BJ (cell line): Measurements from ENCODE around the gene SEMA3D. TPM values are rescaled to one million over a fixed set of nuclear protein-coding genes. Genes with fewer than 3 reads are reported as not detected.

Experiments used
- CTCF ChIA-PET: fragments of 350-600 bp; formaldehyde crosslinking; extraction: SDS; loops from one replicate; lab custom pipeline; 2021; ENCODE audit warnings: antibody characterized with exemption, inconsistent platforms; lab: Yijun Ruan, JAX
- POLR2A ChIA-PET: fragments of 300-600 bp; sonication (Branson Sonifier 250); formaldehyde crosslinking; extraction: SDS; loops from one replicate; lab custom pipeline; 2021; ENCODE audit warnings: antibody characterized with exemption; lab: Charles Lee
- DNase-seq: peaks from one replicate; pipeline ENCODE4 v3.0.0-alpha.2; 2011; ENCODE audit warnings: low read depth
- H3K27me3 ChIP-seq: 2 replicates; pipeline ENCODE4 v1.6.0; 2011; ENCODE audit warnings: low read length; ENCODE audit not compliant: control insufficient read depth, insufficient read depth
- H3K36me3 ChIP-seq: 2 replicates; pipeline ENCODE4 v1.5.1; 2011; ENCODE audit warnings: low read length; ENCODE audit not compliant: control insufficient read depth, insufficient read depth
- H3K4me3 ChIP-seq: 2 replicates; pipeline ENCODE4 v1.5.1; 2011; ENCODE audit warnings: low read depth, mild to moderate bottlenecking, control low read depth, low read length
- CTCF ChIP-seq: IDR thresholded peaks from 2 replicates; pipeline ENCODE4 v1.5.1; 2011; ENCODE audit warnings: low read depth, mild to moderate bottlenecking, control low read depth, inconsistent platforms, low read length, moderate library complexity; ENCODE audit not compliant: insufficient read depth
- polyA plus RNA-seq: library from polyadenylated mRNA; depleted of rRNA; stranded (reverse); fragments of >200 nt; gene quantifications from 2 replicates; pipeline ENCODE4 v1.2.3, GENCODE V29; 2011

SEMA3D gene
- polyA plus RNA-seq, 1 experiment, result 19.9 TPM

- ChIA-PET POLR2A (interaction anchor here (0.6 kb wide), 1 partner anchor 11 kb away, joined by 3 read pairs; no protein-coding TSS in a partner anchor), CTCF (no interaction called here)
- DNase-seq, result no peak
- Histone ChIP-seq H3K27me3 (no peaks in the 10 kb centered on the region), H3K36me3 (no peaks in the 10 kb centered on the region), H3K4me3 (no peak overlapping the region)
- no peak for TF ChIP-seq CTCF
Observed at GRCh38 chr7:85226361-85227085, 39.7 kb upstream of the SEMA3D start.

DNA sequence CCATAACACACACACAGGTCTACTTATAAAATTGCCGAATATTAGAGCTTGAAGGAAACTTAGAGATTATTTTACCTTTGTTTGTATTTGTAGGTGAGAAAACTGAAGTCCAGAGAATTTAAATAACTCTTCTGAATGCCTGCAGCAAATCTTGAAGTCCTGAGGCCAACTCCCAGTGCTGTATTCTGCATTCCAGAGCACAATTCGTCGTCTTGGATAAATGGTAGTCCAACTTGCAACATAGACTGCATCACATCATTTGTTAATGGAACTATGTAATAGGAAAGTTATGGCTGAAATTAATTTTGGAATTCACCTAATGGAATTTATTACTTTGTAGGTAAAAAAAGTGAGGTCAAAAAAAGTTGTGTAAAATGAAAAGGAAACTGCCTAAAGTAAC is 37.3 kb upstream of the SEMA3D start:
- H3K4me3 ChIP-seq, result no peak overlapping the region
- no peaks in the 10 kb centered on the region for H3K27me3 ChIP-seq
- POLR2A ChIA-PET, result interaction anchor here (0.5 kb wide), 1 partner anchor 36 kb away, joined by 3 read pairs; no protein-coding TSS in a partner anchor
- H3K36me3 ChIP-seq, result no peaks in the 10 kb centered on the region
- TF ChIP-seq CTCF, result no peak
- no peak for DNase-seq
- CTCF ChIA-PET, result no interaction called here

GRCh38 chr7:85222522-85222921 is 35.7 kb upstream of the SEMA3D start:
- no peak for TF ChIP-seq CTCF
- no peak for DNase-seq
- Histone ChIP-seq H3K27me3 (no peaks in the 10 kb centered on the region), H3K4me3 (no peak overlapping the region), H3K36me3 (no peaks in the 10 kb centered on the region)
- CTCF ChIA-PET, result no interaction called here
- POLR2A ChIA-PET, result no interaction called here

DNA sequence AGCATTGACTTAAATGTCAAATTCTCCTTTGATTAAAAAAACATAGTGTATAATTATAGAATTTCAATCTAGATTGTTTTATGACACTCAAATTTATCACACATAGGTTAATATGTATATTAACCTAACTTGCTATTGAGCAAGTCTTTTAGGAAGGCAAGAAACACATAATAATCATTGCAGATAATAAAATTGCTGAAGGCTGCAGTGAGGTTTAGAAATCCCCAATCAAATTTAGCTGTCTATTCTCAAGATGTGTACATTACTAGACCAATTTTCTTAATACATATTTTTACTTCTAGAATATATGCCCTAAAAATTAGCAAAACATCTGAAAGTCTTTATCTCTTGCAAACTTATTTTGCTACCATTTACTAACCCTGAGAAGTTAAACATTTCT is 34.9 kb upstream of the SEMA3D start:
- POLR2A ChIA-PET, result no interaction called here

GRCh38 chr7:85220651-85221050 is 33.8 kb upstream of the SEMA3D start:
- ChIA-PET CTCF (no interaction called here), POLR2A (no interaction called here)
- no peak overlapping the region for H3K4me3 ChIP-seq

More for the DNA sequence above, 34.9 kb upstream of the SEMA3D start:
- Histone ChIP-seq H3K36me3 (no peaks in the 10 kb centered on the region), H3K4me3 (no peak overlapping the region), H3K27me3 (no peaks in the 10 kb centered on the region)
- no peak for TF ChIP-seq CTCF
- no peak for DNase-seq
- CTCF ChIA-PET, result interaction anchor here (0.6 to 1.3 kb wide), 2 partner anchors 11 to 330 kb away, joined by 4 to 5 read pairs; no protein-coding TSS in a partner anchor

More at GRCh38 chr7:85220651-85221050, 33.8 kb upstream of the SEMA3D start:
- H3K27me3 ChIP-seq, result no peaks in the 10 kb centered on the region
- TF ChIP-seq CTCF, result no peak
- DNase-seq, result no peak
- H3K36me3 ChIP-seq, result no peaks in the 10 kb centered on the region
